HepG2 (cell line): Measurements from ENCODE around the gene PLD4. TPM values are rescaled to one million over a fixed set of nuclear protein-coding genes. Genes with fewer than 3 reads are reported as not detected.

ENCODE experiments used
- AHR ChIP-seq: IDR thresholded peaks from 2 replicates; pipeline ENCODE4 v1.6.1; 2018; ENCODE audit warnings: missing genetic modification reagents, missing compliant biosample characterization
- EHMT2 ChIP-seq: fragments of 200-600 bp; sonication (generic); IDR thresholded peaks from 2 replicates; pipeline ENCODE4 v1.7.0; 2017; ENCODE audit warnings: antibody characterized with exemption, low read depth, low read length, borderline replicate concordance
- GTF2F1 ChIP-seq: fragments of 150-350 bp; IDR thresholded peaks from 2 replicates; pipeline ENCODE4 v1.6.1; 2014; ENCODE audit warnings: low read length
- HNRNPL ChIP-seq: fragments of 200-400 bp; formaldehyde crosslinking; IDR thresholded peaks from 2 replicates; pipeline ENCODE4 v1.6.1; 2017; ENCODE audit warnings: mild to moderate bottlenecking, low read depth, low read length
- NKX3-1 ChIP-seq: sonication (generic); formaldehyde crosslinking; IDR thresholded peaks from 2 replicates; pipeline ENCODE4 v1.5.0; 2020; ENCODE audit warnings: missing genetic modification reagents
- POGZ ChIP-seq: sonication (generic); formaldehyde crosslinking; IDR thresholded peaks from 2 replicates; pipeline ENCODE4 v1.4.0; 2020; ENCODE audit warnings: mild to moderate bottlenecking, missing genetic modification reagents
- SAP130 ChIP-seq: IDR thresholded peaks from 2 replicates; pipeline ENCODE4 v1.6.1; 2016; ENCODE audit warnings: low read depth
- SOX6 ChIP-seq, 2 experiments: fragments of 450-650 bp in 1 of 2; sonication (generic) in 1 of 2; formaldehyde crosslinking in 1 of 2; IDR thresholded peaks; 2 replicates each; pipeline versions ENCODE4 v1.4.0 to v1.6.1; 2017 to 2020; ENCODE audit warnings: antibody characterized with exemption in 1 of 2, mild to moderate bottlenecking in 1 of 2, missing genetic modification reagents in 1 of 2
- TEAD3 ChIP-seq: optimal IDR thresholded peaks from 2 replicates; pipeline ENCODE3; 2016; ENCODE audit warnings: borderline replicate concordance
- XRCC5 ChIP-seq: fragments of 200-400 bp; formaldehyde crosslinking; optimal IDR thresholded peaks from 2 replicates; pipeline ENCODE3; 2017; ENCODE audit warnings: mild to moderate bottlenecking, low read length
- ZNF101 ChIP-seq: sonication (generic); formaldehyde crosslinking; IDR thresholded peaks from 2 replicates; pipeline ENCODE4 v1.4.0; 2020; ENCODE audit warnings: mild to moderate bottlenecking, low read depth, missing genetic modification reagents, borderline replicate concordance
- ZNF549 ChIP-seq: sonication (generic); formaldehyde crosslinking; IDR thresholded peaks from 2 replicates; pipeline ENCODE4 v1.5.0; 2020; ENCODE audit warnings: missing genetic modification reagents
- ZNF749 ChIP-seq: sonication (generic); formaldehyde crosslinking; IDR thresholded peaks from 2 replicates; pipeline ENCODE4 v1.8.0; 2022; ENCODE audit warnings: mild to moderate bottlenecking, missing genetic modification reagents, moderate library complexity, borderline replicate concordance
- ZNF83 ChIP-seq: sonication (generic); formaldehyde crosslinking; IDR thresholded peaks from 2 replicates; pipeline ENCODE4 v1.4.0; 2020; ENCODE audit warnings: missing genetic modification reagents, mild to moderate bottlenecking, borderline replicate concordance
- polyA plus RNA-seq, 8 experiments: library from polyadenylated mRNA; depleted of rRNA in 3 of 8; stranded (reverse) in 7 of 8; unstranded in 1 of 8; fragments of >200 nt; fragmentation: Illumina TruSeq in 4 of 8; extraction: Trizol in 4 of 8; gene quantifications; 2 replicates each; pipeline versions ENCODE4 v1.2.1 to v1.2.3, GENCODE V29; 2011 to 2016; ENCODE audit warnings: low read depth in 4 of 8, missing spikeins in 1 of 8, mixed read lengths in 1 of 8; ENCODE audit not compliant: insufficient read depth in 1 of 8
- total RNA-seq, 5 experiments: library from RNA; depleted of rRNA; stranded (reverse); fragments of >200 nt; fragmentation: Illumina TruSeq; extraction: Trizol; gene quantifications; 2 replicates each; pipeline ENCODE4 v1.2.3, GENCODE V29; 2016; ENCODE audit warnings: low read depth in 1 of 5
- TF ChIP-seq, protein P1 (sequence below): sonication (generic); formaldehyde crosslinking; IDR thresholded peaks from 2 replicates; pipeline ENCODE4 v1.4.0; 2020; ENCODE audit warnings: low read depth, missing genetic modification reagents
- TF ChIP-seq, protein P2 (sequence below): sonication (generic); IDR thresholded peaks from 2 replicates; pipeline ENCODE4 v1.6.1; 2016; ENCODE audit warnings: low read depth, borderline replicate concordance
- TF ChIP-seq, protein P3 (sequence below): IDR thresholded peaks from 2 replicates; pipeline ENCODE4 v1.6.1; 2012; ENCODE audit warnings: low read depth, low read length, improper control_type of control experiment
- TF ChIP-seq, protein P4 (sequence below): sonication (generic); formaldehyde crosslinking; IDR thresholded peaks from 2 replicates; pipeline ENCODE4 v1.8.1; 2022; ENCODE audit warnings: low read depth, mild to moderate bottlenecking, missing genetic modification reagents

The PLD4 gene
- total and polyA plus RNA-seq, 2 of the 13 experiments (the other 11 are each of a cell fraction or from before 2014, with no cell fraction given) = not detected

DNA sequence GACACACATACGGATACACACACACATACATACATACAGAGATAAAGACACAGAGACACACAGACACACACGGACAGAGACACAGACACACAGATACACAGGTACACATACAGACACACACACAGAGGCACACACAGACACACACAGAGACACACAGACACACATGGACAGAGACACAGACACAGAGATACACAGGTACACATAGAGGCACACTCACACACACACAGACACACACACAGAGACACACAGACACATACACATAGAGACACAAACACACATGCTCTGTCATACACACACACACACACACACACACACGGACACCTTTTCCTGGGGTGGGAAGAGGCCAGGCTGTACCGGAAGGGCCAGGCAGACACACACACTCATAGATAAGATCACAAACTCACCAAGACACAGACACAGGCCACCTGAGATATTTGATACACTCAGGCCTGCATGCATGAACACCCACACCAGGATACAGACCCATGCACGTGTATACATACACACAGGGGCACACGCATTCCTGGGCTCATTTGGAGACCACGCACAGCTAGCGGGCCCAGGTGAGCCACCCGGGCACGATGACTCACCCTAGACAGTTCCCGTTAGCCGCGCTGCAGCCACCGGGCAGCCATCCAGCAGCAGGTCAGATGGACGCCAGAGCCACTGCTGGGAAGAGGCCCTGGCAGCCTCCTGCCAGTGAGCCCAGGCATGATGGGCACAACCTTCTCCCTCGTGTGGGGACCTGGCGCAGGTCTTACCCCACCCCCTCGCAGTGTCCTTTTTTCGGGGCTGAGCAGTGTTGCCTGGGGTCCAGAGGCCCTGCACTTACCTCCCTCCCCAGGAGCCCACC is 55.3 kb downstream of the PLD4 start (continued):
- TF ChIP-seq, protein P1, sequence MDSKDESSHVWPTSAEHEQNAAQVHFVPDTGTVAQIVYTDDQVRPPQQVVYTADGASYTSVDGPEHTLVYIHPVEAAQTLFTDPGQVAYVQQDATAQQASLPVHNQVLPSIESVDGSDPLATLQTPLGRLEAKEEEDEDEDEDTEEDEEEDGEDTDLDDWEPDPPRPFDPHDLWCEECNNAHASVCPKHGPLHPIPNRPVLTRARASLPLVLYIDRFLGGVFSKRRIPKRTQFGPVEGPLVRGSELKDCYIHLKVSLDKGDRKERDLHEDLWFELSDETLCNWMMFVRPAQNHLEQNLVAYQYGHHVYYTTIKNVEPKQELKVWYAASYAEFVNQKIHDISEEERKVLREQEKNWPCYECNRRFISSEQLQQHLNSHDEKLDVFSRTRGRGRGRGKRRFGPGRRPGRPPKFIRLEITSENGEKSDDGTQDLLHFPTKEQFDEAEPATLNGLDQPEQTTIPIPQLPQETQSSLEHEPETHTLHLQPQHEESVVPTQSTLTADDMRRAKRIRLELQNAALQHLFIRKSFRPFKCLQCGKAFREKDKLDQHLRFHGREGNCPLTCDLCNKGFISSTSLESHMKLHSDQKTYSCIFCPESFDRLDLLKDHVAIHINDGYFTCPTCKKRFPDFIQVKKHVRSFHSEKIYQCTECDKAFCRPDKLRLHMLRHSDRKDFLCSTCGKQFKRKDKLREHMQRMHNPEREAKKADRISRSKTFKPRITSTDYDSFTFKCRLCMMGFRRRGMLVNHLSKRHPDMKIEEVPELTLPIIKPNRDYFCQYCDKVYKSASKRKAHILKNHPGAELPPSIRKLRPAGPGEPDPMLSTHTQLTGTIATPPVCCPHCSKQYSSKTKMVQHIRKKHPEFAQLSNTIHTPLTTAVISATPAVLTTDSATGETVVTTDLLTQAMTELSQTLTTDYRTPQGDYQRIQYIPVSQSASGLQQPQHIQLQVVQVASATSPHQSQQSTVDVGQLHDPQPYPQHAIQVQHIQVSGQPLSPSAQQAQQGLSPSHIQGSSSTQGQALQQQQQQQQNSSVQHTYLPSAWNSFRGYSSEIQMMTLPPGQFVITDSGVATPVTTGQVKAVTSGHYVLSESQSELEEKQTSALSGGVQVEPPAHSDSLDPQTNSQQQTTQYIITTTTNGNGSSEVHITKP = no peak
- TF ChIP-seq, protein P2, sequence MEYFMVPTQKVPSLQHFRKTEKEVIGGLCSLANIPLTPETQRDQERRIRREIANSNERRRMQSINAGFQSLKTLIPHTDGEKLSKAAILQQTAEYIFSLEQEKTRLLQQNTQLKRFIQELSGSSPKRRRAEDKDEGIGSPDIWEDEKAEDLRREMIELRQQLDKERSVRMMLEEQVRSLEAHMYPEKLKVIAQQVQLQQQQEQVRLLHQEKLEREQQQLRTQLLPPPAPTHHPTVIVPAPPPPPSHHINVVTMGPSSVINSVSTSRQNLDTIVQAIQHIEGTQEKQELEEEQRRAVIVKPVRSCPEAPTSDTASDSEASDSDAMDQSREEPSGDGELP = peak; percentile 25; the same call in 1 of the 2 replicates
- TF ChIP-seq ZNF549 (CRISPR knock-in tag) (no peak), XRCC5 (peak; percentile 51), TEAD3 (CRISPR knock-in tag) (peak; percentile 33), ZNF101 (CRISPR knock-in tag) (no peak), GTF2F1 (no peak), AHR (CRISPR knock-in tag) (peak; percentile 23; the same call in 1 of the 2 replicates), POGZ (no peak), ZNF749 (CRISPR knock-in tag) (no peak), HNRNPL (peak; percentile 94), SAP130 (CRISPR knock-in tag) (peak; percentile 39), ZNF83 (no peak), EHMT2 (no peak), SOX6 (IDR thresholded peaks at IDR 0.05) (no peak), SOX6 (CRISPR knock-in tag; IDR thresholded peaks at IDR 0.05) (no peak), NKX3-1 (CRISPR knock-in tag) (no peak)
- TF ChIP-seq, protein P3, sequence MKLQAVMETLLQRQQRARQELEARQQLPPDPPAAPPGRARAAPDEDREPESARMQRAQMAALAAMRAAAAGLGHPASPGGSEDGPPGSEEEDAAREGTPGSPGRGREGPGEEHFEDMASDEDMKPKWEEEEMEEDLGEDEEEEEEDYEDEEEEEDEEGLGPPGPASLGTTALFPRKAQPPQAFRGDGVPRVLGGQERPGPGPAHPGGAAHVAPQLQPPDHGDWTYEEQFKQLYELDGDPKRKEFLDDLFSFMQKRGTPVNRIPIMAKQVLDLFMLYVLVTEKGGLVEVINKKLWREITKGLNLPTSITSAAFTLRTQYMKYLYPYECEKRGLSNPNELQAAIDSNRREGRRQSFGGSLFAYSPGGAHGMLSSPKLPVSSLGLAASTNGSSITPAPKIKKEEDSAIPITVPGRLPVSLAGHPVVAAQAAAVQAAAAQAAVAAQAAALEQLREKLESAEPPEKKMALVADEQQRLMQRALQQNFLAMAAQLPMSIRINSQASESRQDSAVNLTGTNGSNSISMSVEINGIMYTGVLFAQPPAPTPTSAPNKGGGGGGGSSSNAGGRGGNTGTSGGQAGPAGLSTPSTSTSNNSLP = no peak
- TF ChIP-seq, protein P4, sequence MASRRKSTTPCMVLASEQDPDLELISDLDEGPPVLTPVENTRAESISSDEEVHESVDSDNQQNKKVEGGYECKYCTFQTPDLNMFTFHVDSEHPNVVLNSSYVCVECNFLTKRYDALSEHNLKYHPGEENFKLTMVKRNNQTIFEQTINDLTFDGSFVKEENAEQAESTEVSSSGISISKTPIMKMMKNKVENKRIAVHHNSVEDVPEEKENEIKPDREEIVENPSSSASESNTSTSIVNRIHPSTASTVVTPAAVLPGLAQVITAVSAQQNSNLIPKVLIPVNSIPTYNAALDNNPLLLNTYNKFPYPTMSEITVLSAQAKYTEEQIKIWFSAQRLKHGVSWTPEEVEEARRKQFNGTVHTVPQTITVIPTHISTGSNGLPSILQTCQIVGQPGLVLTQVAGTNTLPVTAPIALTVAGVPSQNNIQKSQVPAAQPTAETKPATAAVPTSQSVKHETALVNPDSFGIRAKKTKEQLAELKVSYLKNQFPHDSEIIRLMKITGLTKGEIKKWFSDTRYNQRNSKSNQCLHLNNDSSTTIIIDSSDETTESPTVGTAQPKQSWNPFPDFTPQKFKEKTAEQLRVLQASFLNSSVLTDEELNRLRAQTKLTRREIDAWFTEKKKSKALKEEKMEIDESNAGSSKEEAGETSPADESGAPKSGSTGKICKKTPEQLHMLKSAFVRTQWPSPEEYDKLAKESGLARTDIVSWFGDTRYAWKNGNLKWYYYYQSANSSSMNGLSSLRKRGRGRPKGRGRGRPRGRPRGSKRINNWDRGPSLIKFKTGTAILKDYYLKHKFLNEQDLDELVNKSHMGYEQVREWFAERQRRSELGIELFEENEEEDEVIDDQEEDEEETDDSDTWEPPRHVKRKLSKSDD (CRISPR knock-in tag) = no peak
